ENCODE data around the gene NLRP8.
"Not testable (repeated sequence)": the region's sequence is repeated elsewhere in the genome, so short reads cannot be mapped to it uniquely, and the experiment has no call there.

NLRP8 gene

DNA sequence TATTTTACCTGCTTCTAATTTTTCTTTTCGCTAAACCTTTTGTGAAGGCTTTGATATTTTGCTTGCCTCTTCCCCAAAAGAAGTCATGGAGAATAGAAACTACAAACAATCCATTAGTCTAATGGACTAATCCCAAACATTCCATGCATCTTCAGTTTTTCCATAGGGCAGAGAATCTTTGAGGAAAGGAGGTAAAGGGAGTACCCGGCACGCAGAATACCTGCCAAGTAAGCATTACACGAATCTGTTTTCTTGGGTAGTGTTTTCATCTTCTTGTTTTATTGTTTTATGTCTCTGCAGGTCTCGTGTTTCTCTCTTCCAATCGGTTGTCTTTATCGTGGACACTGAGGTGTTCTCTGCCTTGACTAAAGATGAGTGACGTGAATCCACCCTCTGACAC lies at the start of gene NLRP8:
Gene NLRP8, plus strand, starts transcription at position 301 of the 400 bp plus-strand sequence.
- DNase-seq: no peak

DNA sequence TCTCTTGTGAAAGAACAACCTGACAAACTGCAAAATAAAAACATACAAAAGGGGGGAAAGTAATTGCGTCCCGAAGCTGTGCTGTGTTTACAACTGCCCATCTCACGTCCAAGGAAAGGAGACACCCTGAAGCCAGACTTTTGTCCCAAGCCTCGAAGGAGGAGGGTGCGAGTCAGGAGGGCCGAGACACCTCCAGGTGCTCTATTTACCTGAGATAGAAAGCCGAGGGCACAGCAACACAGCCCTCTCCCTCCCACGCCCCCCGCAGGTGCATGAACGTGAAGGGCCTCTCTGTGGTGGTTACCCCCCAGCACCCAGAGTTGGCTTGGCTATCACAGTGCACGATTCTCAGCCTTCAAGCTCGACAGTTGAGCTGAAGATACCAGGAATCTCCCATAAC lies 48.7 kb upstream of the NLRP8 start:
- no peak for DNase-seq

DNA sequence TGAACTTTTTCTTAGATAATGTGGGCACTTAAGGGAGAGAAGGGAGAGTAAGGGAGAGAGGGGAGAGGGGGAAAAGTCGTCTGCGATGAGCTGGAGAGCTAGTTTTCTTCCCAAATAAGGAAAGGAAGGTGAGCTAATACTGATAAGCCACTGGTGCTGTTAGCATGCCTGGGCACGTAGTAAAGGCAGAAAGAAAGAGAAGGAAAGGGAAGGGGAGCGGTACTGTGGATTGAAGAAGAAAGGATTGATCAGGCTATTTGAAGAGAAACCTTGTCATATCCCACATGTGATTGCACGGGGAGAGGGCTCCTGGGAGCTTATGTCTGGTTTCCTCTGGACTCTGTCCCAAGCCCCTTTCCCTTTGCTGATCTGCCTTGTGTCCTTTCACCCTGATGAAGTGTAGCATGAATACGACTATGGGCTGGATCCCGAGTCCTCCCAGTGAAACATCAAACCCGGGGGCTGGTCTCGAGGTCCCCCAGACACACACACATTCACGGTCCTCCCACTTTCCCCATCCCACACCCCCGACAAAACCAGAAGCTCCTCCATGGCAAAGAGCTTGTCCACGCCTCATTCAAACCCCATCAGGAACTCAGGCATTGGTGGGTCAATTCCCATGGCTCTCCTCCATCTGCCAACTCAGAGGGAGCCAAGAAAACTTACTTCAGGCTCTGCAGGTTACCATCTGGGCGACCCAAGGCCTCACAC lies 46.1 kb upstream of the NLRP8 start:
- DNase-seq: no peak

DNA sequence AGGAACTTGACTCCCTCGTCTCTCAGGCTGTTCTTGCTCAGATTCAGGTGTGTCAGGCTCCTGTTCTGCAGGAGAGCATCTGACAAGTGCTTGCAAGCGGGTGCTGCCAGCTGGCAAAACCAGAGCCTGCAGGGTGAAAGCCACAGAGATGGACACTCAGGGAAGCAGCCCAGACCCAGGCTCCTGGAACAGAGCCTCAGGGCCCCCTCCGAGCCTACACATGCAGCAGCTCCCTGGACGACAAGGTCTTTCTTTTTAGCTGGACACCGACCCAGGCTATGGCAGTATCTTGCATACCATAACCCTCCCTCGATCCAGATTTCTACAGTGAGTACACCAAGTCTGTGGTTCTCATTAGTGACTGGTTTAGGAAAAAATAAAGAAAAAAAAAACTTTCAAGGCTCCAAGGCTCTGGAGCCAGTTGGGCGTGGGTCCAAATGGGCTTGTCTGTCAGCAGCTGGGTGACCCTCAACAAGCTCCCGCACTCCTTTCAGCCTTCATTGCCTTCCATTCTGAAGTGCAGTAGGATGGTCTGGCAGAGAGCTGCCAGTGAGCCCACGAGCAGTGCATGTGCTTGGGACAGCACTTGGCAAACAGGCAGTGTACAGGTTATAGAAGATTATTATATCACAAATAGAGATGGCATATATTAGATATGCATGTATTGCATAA lies 45.4 kb upstream of the NLRP8 start:
- no peak for DNase-seq

- no peak for DNase-seq
Observed at GRCh38 chr19:55907286-55907685, 40.3 kb upstream of the NLRP8 start.

- DNase-seq: no peak
Observed at GRCh38 chr19:55907746-55908145, 39.9 kb upstream of the NLRP8 start.

DNA sequence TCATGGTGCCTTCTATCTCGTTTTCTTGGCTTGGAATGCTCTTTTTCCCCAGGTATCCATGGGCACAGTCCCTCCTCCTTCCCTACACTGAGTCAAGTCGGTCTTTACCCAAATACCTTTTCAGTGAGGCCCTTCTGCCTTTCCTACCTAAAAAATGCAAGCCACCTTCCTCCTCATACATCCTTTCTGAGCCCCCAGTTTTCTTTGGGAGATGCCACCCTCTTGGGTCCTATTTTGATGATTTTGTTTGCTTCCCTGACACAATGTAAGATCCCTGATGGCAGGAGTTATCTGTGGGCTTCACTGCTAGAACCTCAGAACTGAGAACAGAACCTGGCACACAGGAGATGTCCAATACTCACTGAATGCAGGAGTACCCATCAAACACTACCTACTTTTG lies 37.8 kb upstream of the NLRP8 start:
- no peak for DNase-seq

DNA sequence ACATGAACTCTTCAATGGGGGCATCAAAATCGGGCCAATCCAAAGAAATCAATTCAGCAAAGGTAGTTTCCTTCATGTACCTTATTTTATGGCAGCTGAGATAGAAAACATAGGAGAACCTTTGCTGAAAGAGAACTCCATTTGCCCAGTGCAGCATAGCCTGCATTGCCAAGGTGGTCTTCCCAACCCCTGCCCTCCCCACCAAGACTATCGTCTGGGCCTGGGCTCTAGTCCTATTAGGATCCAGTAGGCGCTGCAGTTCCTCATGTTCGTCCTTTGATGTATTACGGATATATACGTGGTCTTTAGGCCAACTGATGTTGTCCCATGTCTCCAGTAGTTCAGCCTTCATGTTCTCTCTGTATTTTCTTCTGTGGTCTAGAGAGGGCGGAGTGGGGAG lies 34.7 kb upstream of the NLRP8 start:
- no peak for DNase-seq

GRCh38 chr19:55913643-55914268 lies 33.9 kb upstream of the NLRP8 start:
- DNase-seq: no peak

DNA sequence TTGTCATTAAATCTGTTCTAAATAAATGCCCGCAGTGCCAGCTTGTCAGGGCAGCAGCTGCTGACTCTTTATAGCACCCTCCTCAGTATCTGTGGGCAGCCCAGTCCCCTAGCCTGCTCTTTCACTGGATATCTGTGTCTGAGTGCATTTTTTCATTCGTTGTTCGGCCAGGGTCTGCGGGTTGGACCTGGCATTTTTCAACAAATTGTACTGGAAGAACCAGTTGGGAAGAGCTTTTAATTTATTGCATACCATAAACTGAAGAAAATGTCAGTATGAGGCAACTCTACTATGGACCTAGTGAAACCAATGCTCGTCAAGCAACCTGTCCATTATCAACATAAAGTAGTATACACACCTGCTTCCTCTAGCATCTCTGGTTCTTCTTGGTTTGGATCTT lies 24.1 kb upstream of the NLRP8 start:
- no peak for DNase-seq

GRCh38 chr19:55927991-55928390 lies 19.6 kb upstream of the NLRP8 start:
- no peak for DNase-seq

DNA sequence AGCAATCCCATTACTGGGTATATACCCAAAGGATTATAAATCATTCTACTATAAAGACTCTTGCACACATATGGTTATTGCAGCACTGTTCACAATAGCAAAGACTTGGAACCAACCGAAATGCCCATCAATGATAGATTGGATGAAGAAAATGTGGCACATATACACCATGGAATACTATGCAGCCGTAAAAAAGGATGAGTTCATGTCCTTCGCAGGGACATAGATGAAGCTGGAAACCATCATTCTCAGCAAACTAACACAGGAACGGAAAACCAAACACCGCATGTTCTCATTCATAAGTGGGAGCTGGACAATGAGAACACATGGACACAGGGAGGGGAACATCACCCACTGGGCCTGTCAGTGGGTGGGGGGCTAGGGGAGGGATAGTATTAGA lies 18.4 kb upstream of the NLRP8 start:
- not testable (repeated sequence) for DNase-seq

- no peak for DNase-seq
Observed at GRCh38 chr19:55930996-55931515, 16.6 kb upstream of the NLRP8 start.

GRCh38 chr19:55931936-55932386 lies 15.7 kb upstream of the NLRP8 start, which contains the start of gene NLRP13:
TSS of gene NLRP13 (minus strand) at chr19:55932336. CDS start at chr19:55932311, 25 bp downstream.
- no peak for DNase-seq

DNA sequence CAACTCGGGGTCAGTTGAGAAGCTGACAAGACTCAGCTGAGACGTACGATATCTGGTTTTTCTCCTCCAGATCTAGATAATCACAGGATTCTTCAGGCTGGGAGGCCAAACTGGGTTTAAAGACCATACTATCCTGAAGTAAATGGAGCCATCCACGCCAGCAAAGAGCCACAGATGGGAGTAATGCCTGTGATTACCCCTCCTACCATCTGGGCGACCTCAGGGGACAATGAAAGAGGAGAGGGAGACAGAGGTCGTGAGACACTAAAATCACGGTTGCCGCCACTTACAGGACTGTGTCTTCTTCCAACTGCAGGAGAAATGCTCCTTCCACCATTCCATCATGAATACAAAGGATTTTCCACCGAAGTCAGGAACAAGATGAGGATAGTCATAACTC lies 12.4 kb upstream of the NLRP8 start:
- DNase-seq: no peak

DNA sequence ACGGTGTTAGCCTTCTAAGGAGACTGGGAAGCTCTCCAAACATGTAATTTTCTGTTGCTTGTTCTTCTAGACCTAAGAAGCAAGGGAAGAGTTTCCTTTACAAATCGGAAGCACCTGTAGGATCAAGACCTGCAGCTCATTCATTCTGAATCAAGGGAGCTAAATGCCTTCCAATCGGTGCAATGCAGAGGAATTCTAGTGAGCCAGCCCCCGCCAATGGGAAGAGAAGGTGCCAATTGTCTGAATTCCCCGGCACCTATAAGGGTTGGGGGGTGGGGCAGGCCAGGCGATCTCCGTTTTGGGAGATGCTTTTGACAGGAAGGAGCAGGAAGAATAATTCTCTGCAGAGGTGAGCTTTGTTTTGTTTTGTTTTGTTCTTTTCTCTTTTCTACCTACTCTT lies 8.4 kb upstream of the NLRP8 start:
- DNase-seq: no peak

- DNase-seq: no peak
Observed at GRCh38 chr19:55940306-55940705, 7.3 kb upstream of the NLRP8 start.

GRCh38 chr19:55950566-55950965 lies 2.9 kb downstream of the NLRP8 start:
- DNase-seq: not testable (repeated sequence)

DNA sequence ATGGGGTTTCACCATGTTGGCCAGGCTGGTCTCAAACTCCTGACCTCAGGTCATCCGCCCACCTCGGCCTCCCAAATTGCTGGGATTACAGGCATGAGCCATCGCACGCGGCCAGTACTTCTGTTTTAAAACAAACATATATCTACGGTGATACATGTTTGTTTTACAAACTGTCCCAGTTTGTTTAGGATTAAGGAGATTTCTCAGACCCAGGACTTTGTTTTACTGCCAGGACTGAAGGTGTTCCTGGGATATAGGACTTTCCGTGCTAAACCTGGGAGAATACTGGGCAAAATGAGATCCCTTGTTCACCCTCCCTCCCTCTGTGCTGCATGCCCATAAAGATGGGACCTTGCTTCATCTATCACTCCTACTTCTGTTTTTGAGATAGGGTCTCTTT lies 8.8 kb downstream of the NLRP8 start:
- no peak for DNase-seq

DNA sequence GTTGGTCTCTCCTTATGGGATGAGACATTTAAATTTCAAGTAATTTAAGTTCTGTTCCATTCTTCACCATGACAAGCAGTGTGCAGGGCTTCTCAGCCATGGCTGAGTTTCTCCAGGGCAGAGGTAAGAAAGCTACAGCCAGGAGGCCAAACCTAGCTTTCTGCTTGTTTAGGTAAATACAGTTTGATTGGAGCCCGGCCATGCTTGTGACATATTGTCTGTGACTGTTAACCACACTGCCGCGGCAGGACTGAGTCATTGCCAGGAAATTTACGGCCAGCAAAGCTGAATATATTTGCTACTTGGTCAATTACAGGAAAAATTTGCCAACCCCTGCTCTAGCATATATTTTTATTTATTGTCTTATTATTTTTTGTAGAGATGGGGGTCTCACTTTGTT lies 10.7 kb downstream of the NLRP8 start:
- no peak for DNase-seq

DNA sequence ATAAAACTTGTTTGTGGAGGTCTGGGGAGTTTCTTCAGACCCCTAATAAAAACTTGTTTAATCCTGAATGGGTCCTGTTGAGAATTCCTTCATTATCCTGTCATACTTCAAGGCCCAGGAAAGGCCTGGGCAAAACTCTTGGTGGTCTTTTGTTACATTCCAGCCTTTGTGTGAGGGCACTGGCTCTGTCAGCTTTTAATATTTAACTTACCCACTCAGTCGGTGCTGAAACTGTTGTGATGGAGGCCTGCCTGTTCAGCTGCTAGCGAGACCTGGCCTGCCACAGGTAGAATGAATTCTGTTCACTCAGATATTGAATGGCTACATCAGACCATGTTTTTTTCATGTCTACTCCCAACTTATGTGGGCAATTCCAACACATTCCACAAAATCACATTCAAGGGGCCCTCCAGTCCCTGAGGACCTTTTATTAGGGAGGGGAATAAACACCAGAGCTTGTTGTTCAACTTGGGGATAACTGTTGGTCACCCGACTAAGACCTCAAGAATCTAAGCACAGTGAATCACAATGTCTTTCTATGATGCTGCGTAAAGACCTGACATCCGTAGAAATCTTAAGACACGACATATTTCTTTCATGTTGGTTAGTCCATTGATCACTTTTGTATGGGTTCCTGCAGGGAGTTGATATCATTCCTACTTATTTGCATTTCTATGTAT lies 12.5 kb downstream of the NLRP8 start:
- DNase-seq: no peak

DNA sequence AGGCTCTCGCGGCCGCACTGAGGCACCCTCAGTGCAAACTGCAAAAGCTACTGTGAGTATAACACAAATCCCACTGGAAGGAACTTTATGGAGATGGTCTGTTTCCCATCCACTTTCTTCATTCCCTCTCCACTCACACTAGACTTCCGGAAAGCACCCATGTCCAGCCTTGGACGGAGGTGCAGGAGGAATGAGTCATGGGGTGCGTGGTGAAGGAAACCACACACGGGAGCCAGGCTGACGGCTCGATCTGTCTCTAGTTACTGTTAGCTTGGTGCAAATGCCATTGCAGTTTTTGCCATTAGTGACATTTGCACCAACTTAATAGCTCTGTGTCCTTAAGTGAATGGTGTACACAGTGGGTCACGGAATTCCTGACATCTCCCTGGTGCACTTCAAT lies 14.6 kb downstream of the NLRP8 start:
- DNase-seq: no peak

- DNase-seq: no peak
Observed at GRCh38 chr19:55973982-55974381, 26.4 kb downstream of the NLRP8 start.

Data from CD4-positive, alpha-beta T cell treated with Interferon gamma for 1 hour (primary cell).